SU-DHL-6 (cell line): Measurements from ENCODE around the gene NHLRC4.

Experiments
- H2AFZ ChIP-seq: fragments of 200-600 bp; sonication (generic); 2 replicates; pipeline ENCODE4 v1.6.1; 2014; ENCODE audit warnings: low read depth, mild to moderate bottlenecking, moderate library complexity, mixed read lengths, antibody characterized with exemption, low read length; ENCODE audit not compliant: severe bottlenecking
- H3F3A ChIP-seq: fragments of 200-600 bp; shearing (Covaris generic); 2 replicates; pipeline ENCODE4 v1.6.0; 2016; ENCODE audit warnings: antibody characterized with exemption, mild to moderate bottlenecking; ENCODE audit not compliant: insufficient read depth
- H3K27ac ChIP-seq: fragments of 200-600 bp; sonication (generic); 2 replicates; pipeline ENCODE4 v1.5.1; 2016; ENCODE audit warnings: low read depth, mild to moderate bottlenecking, low read length, moderate library complexity, mixed read lengths
- H3K27me3 ChIP-seq: fragments of 200-600 bp; sonication (generic), shearing (Covaris generic); 2 replicates; pipeline ENCODE4 v1.6.0; 2014; ENCODE audit warnings: mild to moderate bottlenecking, low read length
- H3K36me3 ChIP-seq: fragments of 200-600 bp; sonication (generic); 2 replicates; pipeline ENCODE4 v1.6.1; 2014; ENCODE audit warnings: mild to moderate bottlenecking, low read length, mixed read lengths
- H3K4me2 ChIP-seq: fragments of 300-600, 200-600 bp; shearing (Covaris generic), sonication (generic); 2 replicates; pipeline ENCODE4 v1.6.0; 2014; ENCODE audit warnings: low read length, low read depth, mild to moderate bottlenecking; ENCODE audit not compliant: poor library complexity, severe bottlenecking
- H3K4me3 ChIP-seq: fragments of 200-600 bp; sonication (generic); 2 replicates; pipeline ENCODE4 v1.5.1; 2014; ENCODE audit warnings: antibody characterized with exemption, low read length, mild to moderate bottlenecking, mixed read lengths; ENCODE audit not compliant: insufficient read depth, poor library complexity, severe bottlenecking
- H3K79me2 ChIP-seq: fragments of 200-600 bp; sonication (generic); 2 replicates; pipeline ENCODE4 v1.6.1; 2014; ENCODE audit warnings: mild to moderate bottlenecking, low read length, moderate library complexity; ENCODE audit not compliant: insufficient read depth
- H3K9ac ChIP-seq: fragments of 200-600 bp; sonication (generic); 2 replicates; pipeline ENCODE4 v1.7.0; 2014; ENCODE audit warnings: mild to moderate bottlenecking, low read length
- H3K9me2 ChIP-seq: fragments of 200-600 bp; sonication (generic); replicated peaks from 2 replicates; pipeline ENCODE4 v1.6.1; 2014; ENCODE audit warnings: low read length; ENCODE audit not compliant: insufficient read depth
- H3K9me3 ChIP-seq: fragments of 200-600 bp; sonication (generic); 2 replicates; pipeline ENCODE4 v1.6.1; 2014; ENCODE audit warnings: low read length, mixed read lengths; ENCODE audit not compliant: insufficient read depth
- H4K20me1 ChIP-seq: fragments of 200-600 bp; sonication (generic); 2 replicates; pipeline ENCODE4 v1.6.1; 2014; ENCODE audit warnings: low read depth, mild to moderate bottlenecking, antibody characterized with exemption, low read length, moderate library complexity, mixed read lengths
- CTCF ChIP-seq: fragments of 200-600 bp; sonication (generic); IDR thresholded peaks from one replicate; pipeline ENCODE4 v1.5.1; 2017; ENCODE audit warnings: antibody characterized with exemption, mild to moderate bottlenecking, low read length, moderate library complexity; ENCODE audit not compliant: insufficient read depth, poor library complexity, severe bottlenecking
- EZH2phosphoT487 ChIP-seq: fragments of 200-600 bp; sonication (generic), shearing (Covaris generic); conservative IDR thresholded peaks from 2 replicates; pipeline ENCODE4 v1.6.1; 2018; ENCODE audit warnings: mild to moderate bottlenecking, antibody characterized with exemption, low read length, moderate library complexity, mixed read lengths

NHLRC4 gene

GRCh38 chr16:527015-527903 lies 39.5 kb upstream of the NHLRC4 start, which contains the start of gene CAPN15:
Gene CAPN15 (plus strand): TSS chr16:527712. CDS start chr16:546839, 19,127 bp downstream.
- H3K79me2 ChIP-seq = peaks cover 45% of the 10 kb centered on the region
- no peaks in the 10 kb centered on the region for H3K36me3 ChIP-seq
- TF ChIP-seq EZH2phosphoT487 (no peak), CTCF (no peak)
- no peaks in the 10 kb centered on the region for H3K9me3 ChIP-seq
- no peaks in the 10 kb centered on the region; the same call in 1 of the 2 replicates for H4K20me1 ChIP-seq
- peak within 1 kb of the TSS; percentile 70 for H2AFZ ChIP-seq
- H3K27ac ChIP-seq = peak within 1 kb of the TSS; percentile 84
- peak within 1 kb of the TSS; percentile 64 for H3K4me2 ChIP-seq
- no peaks in the 10 kb centered on the region for H3K27me3 ChIP-seq
- H3K9me2 ChIP-seq = no peaks in the 10 kb centered on the region
- H3F3A ChIP-seq = 0 out of 2 replicates have a peak, but pooled peaks cover 9% of the 10 kb centered on the region
- H3K4me3 ChIP-seq = peak within 1 kb of the TSS; percentile 64
- peak within 1 kb of the TSS; percentile 81 for H3K9ac ChIP-seq

GRCh38 chr16:528111-529011 lies 38.4 kb upstream of the NHLRC4 start:
- Histone ChIP-seq H3K36me3 (no peaks in the 10 kb centered on the region), H3K79me2 (peaks cover 53% of the 10 kb centered on the region), H3K27ac (peak overlapping the region; percentile 42), H3F3A (0 out of 2 replicates have a peak, but pooled peaks cover 9% of the 10 kb centered on the region), H3K9ac (peak overlapping the region; percentile 76), H3K9me2 (no peaks in the 10 kb centered on the region), H2AFZ (no peak overlapping the region), H3K27me3 (no peaks in the 10 kb centered on the region), H3K9me3 (no peaks in the 10 kb centered on the region), H4K20me1 (no peaks in the 10 kb centered on the region; the same call in 1 of the 2 replicates), H3K4me3 (peak overlapping the region; percentile 64), H3K4me2 (peak overlapping the region; percentile 60)
- TF ChIP-seq EZH2phosphoT487 (no peak), CTCF (no peak)

- no peaks in the 10 kb centered on the region; the same call in 1 of the 2 replicates for H4K20me1 ChIP-seq
- H3F3A ChIP-seq = 0 out of 2 replicates have a peak, but pooled peaks cover 9% of the 10 kb centered on the region
- TF ChIP-seq CTCF = no peak
- TF ChIP-seq EZH2phosphoT487 = no peak
- peaks cover 60% of the 10 kb centered on the region for H3K79me2 ChIP-seq
- peak overlapping the region; percentile 64 for H3K4me3 ChIP-seq
- H2AFZ ChIP-seq = no peak overlapping the region
- H3K36me3 ChIP-seq = no peaks in the 10 kb centered on the region
- peak overlapping the region; percentile 60 for H3K4me2 ChIP-seq
- no peaks in the 10 kb centered on the region for H3K9me3 ChIP-seq
- H3K9me2 ChIP-seq = no peaks in the 10 kb centered on the region
- H3K27me3 ChIP-seq = no peaks in the 10 kb centered on the region
- peak overlapping the region; percentile 76 for H3K9ac ChIP-seq
- peak overlapping the region; percentile 42 for H3K27ac ChIP-seq
Measured at GRCh38 chr16:529012-529575, 37.7 kb upstream of the NHLRC4 start.
